CD4-positive, alpha-beta T cell treated with Interleukin-1 beta for 1 hour (primary cell): ENCODE results near the gene ABCA4.

Experiments used
- DNase-seq, 2 donors: peaks; one replicate each; pipeline ENCODE4 v3.0.0-alpha.2; 2020 to 2022

ABCA4 gene

GRCh38 chr1:94122201-94122970 lies 1.4 kb upstream of the ABCA4 start:
- no peak for DNase-seq

DNA sequence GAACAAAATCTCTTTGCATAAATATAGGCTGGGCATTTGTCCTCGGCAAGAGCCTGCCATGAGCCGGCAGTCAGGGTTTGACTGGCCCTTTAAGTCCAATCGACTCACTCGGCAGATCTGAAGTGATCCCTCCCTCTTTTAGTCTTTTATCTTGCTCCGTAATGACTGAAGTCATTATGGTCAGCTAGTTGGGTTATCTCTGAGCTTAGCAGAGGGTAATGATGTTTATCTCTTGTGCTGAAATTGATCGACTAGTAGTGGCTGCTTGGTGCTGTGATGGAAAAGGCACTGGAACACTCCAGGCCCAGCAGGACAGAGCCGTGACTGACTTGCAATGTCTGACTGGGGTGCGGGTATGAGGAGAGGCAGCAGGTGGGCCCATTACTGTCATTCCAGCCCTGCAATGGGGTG lies 468 bp upstream of the ABCA4 start:
- no peak for DNase-seq

GRCh38 chr1:94120570-94120901 lies 412 bp downstream of the ABCA4 start:
- no peak for DNase-seq

GRCh38 chr1:94119796-94120569 lies 965 bp downstream of the ABCA4 start:
- no peak for DNase-seq

DNA sequence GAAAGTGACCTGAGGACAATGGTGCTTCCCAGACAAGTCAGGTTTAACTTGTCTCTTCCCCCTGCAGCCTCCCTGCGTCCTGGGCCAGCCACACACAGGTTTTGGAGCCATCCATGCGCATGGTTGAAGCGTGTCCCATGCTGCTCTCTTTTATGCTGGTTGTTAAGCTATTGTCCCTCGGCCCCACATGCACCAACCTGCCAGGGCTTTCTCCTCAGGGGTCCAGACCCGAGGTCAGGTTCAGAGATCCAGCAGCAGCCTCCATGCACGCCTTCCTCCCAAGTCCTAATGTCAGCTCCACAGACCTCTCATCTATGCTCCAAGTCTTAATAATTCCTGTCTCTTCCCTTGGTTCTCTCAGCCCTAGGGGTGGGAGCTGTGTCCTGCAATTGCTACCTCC lies 1.6 kb downstream of the ABCA4 start:
- no peak for DNase-seq

- no peak for DNase-seq
Measured at GRCh38 chr1:94118471-94118870, 2.5 kb downstream of the ABCA4 start.

- DNase-seq: no peak
Measured at GRCh38 chr1:94118013-94118412, 2.9 kb downstream of the ABCA4 start.

GRCh38 chr1:94117259-94117851 lies 3.6 kb downstream of the ABCA4 start:
- DNase-seq: no peak

- no peak for DNase-seq
Measured at GRCh38 chr1:94115900-94116436, 5.0 kb downstream of the ABCA4 start.

- DNase-seq: no peak
Measured at GRCh38 chr1:94115254-94115899, 5.6 kb downstream of the ABCA4 start.

DNA sequence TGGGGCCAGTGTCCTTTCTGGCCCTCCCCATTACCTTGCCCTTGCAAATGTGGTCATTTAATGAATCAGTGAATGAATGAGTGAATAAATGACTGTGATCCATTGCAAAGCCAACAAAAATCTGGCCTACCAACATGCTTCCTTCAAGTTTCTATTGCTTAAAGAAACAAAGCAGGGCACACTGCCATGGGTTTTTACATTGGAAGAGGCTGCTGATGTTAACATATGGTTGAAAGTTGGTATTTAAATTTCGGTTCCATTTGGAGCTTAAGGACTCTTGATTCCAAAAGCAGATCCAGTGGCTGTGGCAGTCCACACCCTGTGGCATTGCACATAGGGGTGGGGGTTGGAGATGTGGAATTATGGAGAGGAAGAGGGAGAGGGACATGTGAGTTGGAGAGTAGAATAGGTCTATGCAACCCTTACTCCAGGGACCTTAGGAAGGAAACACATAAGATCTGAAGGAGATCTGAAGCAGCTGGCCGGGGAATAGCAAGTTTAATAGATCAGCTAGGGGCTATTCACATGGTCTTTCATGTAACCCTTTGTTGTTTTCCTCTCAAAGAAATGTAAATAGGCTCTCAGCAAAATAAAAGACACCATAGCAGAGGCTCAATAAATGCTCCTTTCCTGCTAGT lies 7.2 kb downstream of the ABCA4 start:
- no peak for DNase-seq

GRCh38 chr1:94111879-94112278 lies 9.1 kb downstream of the ABCA4 start:
- no peak for DNase-seq

GRCh38 chr1:94110946-94111740 lies 9.8 kb downstream of the ABCA4 start:
- DNase-seq: no peak

- no peak for DNase-seq
Measured at GRCh38 chr1:94110021-94110761, 10.8 kb downstream of the ABCA4 start.

DNA sequence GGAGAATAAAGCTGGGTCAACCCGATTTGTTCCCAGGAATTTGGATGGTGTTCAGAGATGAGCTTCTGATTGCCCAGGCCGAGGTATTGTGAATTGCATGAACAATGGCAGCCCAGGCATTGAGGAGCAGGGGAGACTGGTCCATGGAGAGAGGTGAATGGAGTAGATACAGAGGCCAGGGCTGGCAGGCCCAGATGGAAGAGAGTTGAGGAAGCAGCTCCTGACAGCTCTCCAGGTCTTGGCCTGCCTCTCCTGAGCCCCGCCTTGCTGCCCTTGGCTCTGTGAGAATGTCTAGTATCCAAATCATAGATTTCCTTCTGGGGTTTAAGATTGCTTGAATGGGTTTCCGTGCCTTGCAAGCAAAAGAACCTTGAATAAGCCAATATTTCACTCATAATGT lies 11.5 kb downstream of the ABCA4 start:
- DNase-seq: no peak

DNA sequence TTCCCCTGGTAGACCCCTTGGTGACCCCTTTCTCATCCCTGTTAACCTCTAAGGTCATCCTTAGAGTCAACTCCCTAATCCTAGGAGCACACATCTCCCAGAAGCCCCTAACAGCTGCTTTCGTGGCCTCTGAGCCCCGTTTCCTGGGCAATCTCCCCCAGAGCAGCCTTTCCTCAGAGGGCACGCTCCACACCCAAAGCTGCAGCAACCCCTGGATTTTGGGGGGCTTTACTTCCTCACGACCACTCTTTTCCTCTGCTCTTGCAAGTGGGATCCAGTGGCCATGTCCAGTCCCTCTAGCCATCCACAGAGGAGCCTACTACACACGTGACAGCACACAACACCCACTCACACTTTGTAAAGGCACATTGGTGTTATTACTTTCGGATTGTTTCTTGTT lies 13.8 kb downstream of the ABCA4 start:
- no peak for DNase-seq

GRCh38 chr1:94106716-94107115 lies 14.2 kb downstream of the ABCA4 start:
- no peak for DNase-seq

DNA sequence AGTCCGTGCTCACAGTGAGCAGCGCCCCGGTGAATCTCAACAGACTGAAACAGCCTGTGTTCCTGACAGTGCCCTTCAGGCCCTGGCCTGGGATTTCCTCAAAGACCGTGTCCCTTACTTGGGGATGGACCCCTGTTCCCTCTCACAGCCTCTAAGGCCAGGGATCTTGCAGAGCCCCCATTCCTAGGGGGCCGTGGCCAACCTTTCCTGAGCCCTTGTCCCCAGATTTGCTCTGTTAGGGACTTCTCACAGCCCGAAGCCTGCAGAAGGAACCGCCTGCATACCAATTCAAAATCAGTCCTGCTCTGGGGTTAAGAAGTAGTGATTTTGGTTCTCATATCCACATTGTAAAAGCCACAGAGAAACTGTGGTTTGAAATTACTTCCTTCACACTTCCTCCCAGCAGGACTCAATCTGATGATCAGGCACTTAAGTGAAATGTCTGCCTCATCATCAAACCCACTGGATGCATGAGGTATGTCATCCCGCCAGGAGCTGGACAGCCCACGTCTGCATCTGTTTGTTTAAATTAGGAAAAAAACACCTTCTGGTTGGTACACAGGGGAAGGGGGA lies 14.9 kb downstream of the ABCA4 start:
- no peak for DNase-seq

GRCh38 chr1:94105581-94105952 lies 15.4 kb downstream of the ABCA4 start:
- no peak for DNase-seq

DNA sequence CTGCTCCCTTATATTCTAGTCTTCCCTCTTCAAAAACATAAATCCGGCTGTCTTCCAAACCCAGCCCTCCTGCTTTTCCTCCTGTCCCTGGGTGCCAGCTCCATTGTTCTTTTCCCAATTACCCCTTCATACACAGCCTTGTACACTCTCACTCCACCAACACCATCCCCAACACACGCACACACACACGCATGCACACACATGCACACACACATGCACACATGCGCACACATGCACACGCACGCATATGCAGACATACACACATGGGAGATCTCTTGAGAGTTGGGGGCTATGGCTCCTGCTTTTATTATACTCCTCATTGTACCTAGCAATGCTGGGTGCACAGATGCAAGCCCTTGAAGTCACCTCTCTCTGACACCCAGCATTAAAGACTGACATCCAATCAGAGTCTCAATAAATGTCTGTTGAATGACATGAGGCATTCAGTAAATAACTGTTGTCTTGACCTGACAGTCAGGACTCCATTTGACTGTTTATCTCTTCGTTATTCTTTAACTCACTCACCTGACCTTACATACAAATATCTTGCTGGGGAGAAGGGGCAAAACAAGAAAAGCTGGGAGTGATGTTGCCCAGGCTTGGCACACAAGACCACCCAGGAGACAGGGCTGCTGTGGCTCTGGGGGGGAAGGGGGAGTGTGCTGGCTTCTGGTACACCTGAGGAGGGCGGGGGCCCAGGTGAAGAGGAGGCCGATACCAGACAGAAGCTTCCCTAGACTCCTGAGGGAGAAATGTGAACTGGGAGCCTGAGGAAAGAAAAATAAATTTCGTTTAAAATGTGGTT lies 16.0 kb downstream of the ABCA4 start:
- no peak for DNase-seq
